Measurements from ENCODE around the gene MTF1.

MTF1 gene

DNA sequence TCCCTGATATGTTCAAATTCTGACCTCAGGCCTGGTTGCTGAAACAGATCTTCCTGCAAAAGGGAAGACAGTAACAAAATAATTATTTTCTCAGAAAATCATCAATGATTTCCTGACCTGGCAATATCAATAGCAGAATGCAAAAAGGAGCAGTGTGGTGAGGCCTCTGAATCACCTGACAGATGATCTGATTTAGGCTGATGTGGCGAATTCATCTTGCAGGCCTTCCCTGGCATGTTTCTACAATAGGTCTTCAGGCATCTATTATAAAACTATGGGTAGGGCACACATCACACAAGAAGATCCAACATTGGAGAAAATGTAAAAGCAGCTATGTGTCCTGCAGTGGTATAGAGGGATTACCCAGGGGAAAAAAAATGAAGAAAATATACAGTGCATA lies 7.1 kb upstream of the MTF1 start:
- no peak for DNase-seq

DNA sequence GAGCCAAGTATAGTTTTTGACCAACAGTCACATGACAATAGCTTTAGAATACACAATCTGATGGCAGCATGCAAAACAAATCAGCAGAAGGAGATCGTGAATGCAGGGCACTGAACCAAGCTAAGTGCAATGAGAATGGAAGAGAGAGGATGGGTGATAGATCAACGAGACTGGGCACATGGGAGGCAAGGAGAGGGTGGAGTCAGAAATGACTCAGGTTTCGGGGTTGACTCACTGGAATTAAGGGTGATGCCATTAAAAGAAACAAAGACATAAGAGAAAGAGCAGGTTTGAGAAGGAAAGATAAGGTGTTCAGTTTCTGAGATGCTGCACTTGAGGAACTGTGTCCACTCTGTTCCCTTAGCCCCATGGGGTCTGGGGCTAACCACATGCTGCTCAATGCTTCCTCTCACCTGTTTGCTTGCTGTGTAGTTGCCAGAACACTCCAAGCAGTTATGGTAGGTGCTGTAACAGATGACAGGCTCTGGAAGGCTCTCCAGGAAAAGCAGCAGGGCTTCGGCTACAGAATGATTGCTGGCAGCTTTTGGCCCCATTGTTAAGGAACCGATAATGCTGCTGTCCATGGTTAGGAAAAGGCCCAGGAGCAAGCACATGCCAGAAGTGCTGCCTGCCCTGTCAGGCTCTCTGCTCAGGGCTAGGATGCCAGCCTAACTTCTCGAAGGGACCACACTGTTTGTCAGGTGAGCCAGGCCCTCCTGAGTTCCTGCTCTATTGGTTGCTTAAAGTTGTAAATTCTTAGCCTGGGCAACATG lies 6.1 kb upstream of the MTF1 start:
- DNase-seq = peak; percentile 67

DNA sequence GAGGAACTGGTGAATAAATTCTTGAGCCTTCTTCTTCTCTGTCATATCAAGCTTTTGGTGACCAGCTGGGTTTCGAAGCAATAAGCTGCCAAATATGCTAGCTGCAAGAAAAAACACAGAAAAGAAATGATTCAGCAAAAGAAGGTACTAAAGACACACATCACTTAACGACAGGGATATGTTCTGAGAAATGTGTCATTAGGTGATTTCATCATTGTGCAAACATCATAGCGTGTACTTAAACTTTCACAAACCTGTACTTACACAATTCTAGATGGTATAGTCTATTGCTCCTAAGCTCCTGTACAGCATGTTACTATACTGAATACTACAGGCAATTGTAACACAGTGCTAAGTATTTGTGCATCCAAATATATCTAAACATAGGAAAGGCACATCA lies 2.9 kb upstream of the MTF1 start:
- peak; percentile 72 for DNase-seq

DNA sequence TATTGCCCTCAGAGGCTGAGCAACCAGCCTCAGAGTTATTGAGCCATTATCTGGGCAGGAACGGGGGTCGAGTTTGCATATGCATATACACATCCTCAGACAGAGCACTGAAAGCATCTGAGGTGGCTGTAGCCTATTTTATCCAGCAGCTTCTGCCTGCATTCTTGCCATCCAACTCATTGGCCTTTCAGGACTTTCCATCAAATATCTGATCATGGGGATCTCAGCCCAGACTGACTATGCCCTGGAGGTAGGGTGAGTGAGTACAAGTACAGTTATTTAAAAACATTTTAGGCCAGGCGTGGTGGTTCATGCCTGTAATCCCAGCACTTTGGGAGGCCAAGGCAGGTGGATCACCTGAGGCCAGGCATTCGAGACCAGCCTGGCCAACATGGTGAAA lies 1.8 kb upstream of the MTF1 start:
- DNase-seq = no peak

DNA sequence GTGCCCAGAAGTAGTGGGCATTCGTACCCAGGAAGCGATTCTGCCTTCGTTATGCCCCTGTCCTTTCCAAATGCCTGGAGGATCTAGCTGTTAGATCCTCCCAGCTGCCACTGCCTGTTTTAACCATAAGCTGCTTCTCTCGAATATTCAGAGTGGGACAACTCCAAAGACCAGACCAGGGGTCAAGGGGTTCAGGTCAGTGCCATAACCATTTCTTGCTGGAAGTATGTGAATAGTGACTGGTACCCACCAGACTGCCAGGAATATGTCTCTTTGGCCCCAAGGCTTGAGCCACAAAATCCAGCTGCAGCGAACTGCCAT lies 914 bp upstream of the MTF1 start:
- no peak for DNase-seq

DNA sequence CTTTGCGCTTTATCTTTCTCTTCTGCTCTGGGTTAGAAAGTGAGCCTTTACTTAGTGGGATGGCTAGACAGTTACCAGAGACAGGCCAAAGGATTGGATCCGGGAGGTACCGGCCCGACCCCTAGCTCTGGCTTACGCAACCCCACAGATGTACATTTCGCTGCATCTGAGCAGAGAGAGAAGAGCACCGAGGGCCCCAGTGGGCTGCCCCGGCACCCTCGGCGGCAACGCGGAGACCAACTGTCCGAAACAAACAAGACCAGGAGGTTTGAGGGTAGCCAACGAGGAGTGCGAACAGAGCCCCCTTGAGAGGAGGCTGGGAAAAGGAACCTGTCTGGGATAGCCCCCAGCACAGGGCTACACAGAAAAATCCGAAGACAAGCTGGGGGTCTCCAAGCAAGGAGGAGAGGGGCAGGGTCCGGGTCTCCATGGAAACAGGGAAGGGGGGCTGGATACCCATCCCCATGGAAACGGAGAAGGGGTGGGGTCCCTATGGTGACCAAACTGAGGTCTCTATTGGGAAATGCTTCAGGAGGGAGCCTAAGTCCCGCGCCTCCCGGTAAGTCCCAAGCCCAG lies 373 bp downstream of the MTF1 start:
- no peak for DNase-seq

DNA sequence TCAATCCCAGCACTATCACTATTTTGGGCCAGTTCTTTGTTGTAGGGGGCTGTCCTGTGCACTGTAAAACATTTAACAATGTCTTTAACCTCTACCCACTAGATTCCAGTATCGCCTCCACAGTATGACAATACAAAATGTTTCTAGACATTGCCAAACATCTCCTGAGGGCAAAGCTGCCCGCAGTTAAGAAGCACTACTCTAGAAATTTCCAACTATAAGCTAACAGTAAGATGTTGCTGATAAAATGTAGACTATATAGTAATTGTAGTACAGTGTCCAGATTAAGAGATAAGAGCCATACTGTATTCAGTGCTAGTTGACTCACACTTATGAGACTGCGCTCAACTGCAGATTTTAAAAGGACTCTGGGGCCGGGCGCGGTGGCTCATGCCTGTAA lies 5.0 kb downstream of the MTF1 start:
- DNase-seq = no peak

DNA sequence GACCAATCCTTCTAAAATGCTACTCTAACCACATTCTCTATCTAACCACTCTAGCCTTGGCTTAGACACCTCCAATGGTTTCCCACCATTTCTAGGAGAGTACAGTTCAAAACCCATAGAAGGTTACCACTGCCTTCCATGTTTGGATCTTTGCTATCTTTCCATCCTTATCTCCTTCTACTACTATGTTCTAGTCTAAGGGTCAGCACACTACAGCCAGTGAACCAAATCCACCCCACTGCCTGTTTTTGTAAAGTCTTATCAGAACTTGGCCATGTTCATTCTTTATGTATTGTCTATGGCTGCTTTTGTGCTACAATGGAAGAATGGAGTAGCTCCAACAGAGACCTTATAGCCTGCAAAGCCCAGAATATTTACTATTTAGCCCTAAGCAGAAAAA lies 6.2 kb downstream of the MTF1 start:
- DNase-seq = no peak

DNA sequence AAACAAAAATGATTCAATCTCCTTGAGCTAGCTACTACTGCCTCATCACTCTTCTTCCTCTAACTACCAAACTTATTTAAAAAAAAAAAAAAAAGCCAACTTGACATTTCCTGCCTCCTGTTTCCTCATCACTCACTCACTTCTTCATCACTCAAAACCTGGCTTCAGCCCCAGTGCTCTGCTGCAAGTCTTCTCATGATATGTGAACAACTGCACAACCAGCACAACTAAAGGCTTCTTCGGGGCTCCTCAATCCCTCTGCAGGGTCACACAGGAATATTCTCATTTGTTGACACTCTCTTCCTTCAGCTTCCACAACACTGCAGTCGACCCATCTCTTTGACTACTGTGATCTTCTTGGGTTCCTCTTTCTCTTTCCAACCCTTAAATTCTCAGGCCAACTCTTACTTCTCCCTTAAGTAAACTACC lies 7.6 kb downstream of the MTF1 start:
- DNase-seq = peak; percentile 17

DNA sequence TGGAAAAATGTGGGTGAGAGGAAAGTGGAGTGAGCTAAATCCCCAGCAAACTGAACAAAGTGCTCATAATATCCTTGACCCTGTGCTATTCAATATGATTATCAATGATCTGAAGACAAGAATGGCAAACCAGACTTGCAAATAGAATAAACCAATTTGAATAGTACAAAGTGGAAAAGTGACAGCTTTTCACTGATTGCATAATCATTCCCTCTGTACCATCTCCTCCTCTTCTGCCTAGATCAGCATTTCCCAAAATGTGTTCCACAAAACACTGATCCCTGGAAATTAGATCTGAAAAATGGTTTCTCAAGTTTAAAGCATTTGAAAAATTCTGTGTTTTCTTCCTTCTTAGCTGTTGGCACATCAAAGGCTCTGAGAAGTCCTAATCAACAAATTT lies 8.1 kb downstream of the MTF1 start:
- no peak for DNase-seq

DNA sequence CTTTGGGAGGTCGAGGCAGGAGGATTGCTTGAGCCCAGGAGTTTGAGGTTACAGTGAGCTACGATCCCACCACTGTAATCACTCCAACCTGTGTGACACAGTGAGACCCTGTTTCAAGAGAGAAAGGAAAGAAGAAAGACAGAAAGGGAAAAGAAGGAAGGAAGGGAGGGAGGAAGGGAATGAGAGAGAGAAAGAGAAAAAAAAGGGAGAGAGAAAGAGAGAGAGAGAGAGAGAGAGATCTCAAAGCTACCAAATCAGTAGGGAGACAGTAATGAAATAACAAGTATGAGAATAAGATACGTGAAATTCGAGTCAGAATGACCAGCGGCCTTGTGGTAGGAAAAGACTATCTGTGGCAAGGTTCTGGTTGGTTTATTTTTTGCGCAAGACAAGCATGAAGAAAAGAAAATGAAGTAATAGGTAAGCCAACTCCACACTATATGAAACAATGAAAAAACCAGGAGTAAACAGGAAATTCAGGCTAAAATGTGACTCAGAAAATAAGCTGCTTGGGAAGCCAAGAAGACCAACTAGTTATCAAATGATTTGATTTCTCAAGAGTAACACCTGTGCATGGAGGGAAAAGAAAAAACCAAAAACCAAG lies 8.9 kb downstream of the MTF1 start:
- DNase-seq = no peak

DNA sequence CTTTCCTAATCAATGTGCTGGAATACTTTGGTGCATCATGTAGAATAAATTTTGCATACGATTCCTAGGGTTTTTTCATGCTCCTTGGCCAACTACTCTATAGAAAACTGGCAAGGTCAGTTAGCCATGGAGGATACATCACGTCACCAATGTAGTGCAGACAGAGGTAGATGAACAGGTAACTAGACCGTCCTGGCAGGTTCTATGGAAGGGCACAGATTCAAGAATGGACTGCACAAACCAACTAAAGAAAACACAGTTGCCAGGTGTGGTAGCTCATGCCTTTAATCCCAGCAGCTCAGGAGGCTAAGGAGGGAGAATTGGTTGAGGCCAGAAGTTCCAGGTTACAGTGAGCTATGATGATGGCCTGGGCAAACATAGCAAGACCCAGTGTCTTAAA lies 9.9 kb downstream of the MTF1 start:
- DNase-seq = no peak

DNA sequence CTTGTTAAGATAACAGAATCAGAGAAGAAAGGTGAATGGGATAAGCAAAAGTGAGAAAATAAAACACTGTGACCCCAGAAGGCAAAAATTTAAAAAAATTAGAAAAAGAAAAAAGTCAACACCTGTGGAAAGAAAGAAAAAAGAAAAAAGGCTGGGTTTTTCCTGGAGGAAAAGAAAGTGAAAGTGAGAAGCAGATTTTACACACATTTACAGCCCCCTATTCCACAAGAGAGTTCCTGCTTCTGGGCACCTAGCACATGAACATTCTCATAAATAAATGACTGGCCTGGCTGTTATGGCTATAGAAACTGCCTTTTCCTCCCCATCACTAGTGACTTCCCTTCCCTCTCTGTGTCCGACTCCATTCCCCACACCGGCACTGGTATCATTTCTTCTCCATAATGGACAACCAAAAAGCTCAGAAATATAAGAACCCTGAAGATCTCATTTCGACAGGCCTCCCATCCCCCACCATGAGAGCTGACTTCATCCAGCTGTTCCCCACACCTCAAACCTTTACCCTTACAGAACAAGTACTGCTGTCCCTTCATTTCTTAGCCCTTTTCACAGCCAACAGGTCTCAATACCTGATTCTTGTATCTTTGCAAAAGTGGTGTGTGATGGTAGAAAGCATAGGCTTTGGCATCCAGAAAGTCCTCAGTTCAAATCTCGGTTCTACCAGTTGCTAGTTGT lies 12.6 kb downstream of the MTF1 start:
- no peak for DNase-seq

DNA sequence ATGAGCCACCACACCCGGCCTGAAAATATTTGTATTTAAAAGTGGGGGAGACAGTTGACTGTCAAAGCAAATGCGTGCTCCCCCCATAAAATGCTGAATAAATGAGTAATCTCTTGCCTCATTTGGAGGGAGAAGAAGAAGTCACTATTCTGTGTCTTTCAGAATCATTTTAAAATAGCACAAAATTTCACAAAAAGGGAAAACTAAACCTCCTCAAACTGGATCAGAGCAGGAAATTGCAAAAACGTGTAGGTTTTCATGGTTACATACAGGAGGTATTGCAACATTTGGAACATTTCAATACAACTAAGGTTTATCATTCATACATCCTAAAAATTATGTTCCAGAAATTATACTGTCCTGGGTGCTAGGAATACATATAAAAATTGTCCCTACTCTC lies 13.6 kb downstream of the MTF1 start:
- DNase-seq = no peak

DNA sequence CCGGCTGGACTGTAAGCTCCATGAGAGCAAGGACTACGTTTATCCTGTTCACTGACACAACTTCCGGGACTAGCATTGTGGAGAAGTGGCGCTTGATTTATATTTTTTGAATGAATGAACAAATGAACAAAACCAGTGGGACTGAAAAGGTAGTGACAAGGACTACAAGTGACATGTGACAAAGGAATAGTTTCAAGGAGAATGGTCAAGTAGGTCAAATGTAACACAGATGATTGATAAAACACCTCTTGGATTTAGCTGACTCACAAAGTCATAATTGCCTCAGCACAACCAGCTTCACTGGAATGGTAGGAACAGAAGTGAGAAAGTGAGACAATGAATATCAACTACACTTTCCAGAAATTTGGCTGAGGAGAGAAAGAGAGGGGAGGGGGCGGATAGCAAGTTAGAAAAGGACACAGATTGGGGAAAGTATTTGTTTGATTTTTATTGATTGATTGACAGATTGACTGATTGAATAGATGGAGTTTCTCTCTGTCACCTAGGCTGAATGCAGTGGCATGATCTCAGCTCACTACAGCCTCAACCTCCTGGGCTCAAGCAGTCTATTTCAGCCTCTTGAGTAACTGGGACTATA lies 14.2 kb downstream of the MTF1 start:
- no peak for DNase-seq

DNA sequence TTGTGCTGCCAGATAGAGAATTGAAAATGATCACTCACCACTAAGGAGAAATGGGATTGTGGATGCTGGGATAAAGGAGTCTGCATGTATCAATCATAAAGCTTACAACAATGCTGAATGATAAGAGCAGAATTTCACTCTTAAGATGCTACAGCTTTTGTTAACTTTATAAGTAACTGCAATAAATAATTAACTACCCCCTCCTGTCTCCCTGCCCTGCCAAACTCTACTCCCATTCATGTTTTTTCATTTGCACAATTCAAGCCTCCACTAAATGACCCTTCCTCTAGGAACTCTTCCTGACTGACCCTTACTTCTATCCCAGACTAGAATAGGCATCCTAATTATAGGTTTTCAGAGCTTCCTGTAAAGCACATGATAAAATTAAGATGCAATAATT lies 14.9 kb downstream of the MTF1 start:
- DNase-seq = no peak

DNA sequence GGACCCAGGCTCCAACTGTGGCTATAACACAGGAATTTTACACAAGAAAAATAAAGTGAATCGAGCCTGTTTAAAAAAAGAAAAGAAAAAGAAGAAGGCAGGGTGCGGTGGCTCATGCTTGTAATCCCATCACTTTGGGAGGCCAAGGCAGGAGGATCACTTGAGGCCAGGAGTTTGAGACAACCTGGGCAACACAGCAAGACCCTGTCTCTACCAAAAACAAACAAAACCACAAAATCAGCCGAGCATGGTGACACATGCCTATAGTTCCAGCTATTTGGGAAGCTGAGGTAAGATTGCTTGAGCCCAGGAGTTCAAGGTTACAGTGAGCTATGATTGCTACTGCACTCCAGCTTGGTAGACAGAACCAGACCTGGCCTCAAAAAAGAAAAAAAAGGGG lies 17.7 kb downstream of the MTF1 start:
- no peak for DNase-seq

DNA sequence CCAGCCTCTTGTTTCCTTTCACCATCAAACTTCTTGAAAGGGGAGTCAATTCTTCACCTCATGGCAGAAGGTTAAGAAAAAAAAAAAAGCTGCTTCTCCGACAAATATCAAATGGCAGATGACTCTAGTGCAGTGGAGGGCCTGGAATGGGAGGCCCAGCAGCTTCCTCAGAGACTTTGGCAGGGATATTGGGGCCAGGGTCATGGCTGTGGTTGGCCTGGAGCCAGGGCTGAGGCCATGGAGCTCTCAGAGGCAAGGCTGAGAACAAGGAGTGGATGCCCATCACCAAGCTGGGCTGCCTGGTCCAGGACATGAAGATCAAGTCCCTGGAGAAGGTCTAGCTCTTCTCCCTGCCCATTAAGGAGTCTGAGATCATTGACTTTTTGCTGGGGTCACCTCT lies 18.7 kb downstream of the MTF1 start:
- no peak for DNase-seq

DNA sequence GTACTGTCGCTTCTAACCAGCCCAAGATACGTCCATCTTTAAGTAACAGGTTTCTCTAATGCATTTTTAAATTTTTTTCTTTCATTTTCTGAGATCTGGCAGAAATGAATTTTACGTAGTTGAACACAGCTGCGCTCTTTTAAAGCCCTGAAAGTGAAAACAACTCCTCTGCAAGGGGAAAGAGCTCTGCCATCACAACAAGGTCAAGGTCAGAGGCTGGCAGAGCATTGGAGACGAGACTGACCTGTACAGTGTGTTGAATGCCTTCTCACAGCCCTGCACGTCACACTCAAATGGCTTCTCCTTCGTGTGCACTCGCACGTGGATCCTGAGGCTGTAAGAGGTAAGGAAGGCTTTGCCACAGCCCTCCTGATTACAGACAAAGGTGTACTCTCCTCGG lies 19.7 kb downstream of the MTF1 start:
- DNase-seq = no peak

DNA sequence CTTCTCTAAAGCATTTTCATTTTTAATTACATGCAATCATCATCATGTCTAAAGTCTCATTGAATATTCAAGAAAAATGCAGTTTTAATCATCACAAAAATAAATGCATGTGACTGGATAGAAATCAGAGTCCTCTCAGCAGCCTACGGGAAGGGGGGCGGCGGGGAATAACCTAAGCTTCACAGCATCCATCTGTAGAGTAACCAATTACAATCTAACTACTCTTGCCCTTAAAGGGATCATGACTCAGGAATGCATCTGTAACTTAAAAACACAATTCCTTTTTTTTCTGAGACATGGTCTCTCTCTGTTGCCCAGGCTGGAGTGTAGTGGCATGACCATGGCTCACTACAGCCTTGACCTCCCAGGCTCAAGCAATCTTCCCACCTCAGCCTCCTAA lies 22.6 kb downstream of the MTF1 start:
- DNase-seq = no peak

DNA sequence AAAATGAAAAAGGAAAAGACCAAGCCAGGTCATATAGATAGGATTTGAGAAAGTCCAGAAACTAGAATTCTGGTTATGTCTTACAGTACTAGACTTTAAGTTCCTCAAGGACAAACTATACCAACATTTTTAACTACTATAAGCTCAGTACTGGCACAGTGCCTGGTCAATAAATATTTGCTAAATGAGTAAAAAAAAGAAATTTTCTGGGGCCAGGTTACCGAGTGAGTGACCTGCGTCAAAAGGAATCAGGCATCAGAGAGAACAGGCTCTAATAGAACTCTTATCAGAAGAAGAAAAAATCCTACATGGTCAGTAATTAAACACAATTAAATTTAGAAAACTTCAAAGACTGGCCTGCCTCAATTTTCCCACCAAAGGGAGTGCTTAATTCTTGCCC lies 27.6 kb downstream of the MTF1 start:
- no peak for DNase-seq

DNA sequence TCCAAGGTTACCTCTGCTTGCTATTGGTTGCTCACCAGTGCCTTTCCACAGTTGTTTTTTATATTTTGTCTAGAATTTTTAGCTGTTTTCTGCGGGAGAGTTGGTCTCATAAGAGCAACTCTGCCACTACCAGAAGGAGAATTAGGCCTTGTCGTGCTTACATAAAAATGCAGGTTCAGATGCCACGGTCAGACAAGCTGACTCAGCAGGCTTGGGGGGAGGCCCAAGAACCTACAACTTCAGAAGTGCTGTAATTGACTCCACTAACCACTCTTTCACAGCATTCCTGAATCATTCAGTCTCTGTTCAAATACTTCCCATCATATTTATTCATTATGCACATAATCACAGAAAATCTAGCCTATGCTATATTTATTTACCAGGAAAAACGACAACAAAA lies 28.3 kb downstream of the MTF1 start:
- no peak for DNase-seq

DNA sequence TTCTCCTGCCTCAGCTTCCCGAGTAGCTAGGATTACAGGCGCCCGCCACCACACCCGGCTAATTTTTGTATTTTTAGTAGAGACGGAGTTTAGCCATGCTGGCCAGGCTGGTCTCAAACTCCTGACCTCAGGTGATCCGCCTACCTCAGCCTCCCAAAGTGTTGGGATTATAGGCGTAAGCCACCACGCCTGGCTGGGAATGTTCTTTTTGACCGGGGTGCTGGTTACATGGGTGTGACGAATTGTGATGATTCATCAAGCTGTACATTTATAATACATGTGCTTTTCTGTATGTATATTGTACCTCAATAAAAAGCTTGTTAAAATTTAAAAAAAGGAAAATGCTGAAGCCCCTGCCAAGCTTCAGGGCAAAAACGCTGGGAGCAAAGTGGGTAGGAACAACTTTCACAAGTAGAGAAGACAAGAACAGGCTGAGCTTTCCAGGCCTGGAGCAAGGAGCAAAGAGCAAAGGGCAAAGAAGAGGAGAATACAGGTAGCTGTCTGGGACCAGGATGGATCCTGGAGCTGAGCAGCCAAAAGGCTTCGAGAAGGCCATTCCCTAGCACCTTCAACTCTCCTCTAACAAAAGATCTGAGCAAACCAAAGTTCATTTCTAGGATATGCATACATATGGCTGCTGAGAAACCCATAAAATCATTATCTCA lies 30.9 kb downstream of the MTF1 start:
- no peak for DNase-seq
